ENCODE results near the gene LAMA5. TPM values are rescaled to one million over a fixed set of nuclear protein-coding genes. Genes with fewer than 3 reads are reported as not detected.

LAMA5 gene
- total and polyA plus RNA-seq, 2 of the 8 experiments (the other 6 are each of a cell fraction or from before 2014, with no cell fraction given): 34.4 to 225 TPM

DNA sequence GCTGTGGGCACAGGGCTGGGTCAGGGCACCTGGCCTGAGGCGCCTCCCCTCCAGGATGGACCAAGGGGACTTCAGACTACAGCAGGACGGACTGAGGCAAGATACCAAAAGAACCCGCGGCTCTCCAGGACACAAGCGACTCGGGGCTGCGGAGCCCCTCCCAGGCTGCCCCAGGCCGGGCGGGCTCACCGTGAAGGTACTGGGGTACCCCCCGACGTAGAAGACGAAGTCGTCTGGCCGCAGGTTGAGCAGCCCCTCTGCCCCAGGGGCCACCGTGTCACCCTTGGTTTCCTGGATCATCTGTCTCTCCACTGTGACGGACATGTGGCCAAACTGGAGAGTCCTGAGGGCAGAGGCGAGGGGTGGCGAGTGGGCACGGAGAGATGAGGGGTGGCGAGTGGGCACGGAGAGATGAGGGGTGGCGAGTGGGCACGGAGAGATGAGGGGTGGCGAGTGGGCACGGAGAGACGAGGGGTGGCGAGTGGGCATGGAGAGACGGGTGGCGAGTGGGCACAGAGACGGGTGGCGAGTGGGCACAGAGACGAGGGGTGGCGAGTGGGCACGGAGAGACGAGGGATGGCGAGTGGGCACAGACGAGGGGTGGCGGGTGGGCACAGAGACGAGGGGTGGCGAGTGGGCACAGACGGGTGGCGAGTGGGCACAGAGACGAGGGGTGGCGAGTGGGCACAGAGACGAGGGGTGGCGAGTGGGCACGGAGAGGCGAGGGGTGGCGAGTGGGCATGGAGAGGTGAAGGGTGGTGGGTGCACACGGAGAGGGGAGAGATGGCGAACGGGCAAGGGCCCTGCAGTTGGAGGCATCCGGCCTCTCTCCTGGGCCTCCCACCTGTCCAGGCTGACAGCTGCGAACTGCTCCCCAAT is 53.4 kb downstream of the LAMA5 start:
- Histone ChIP-seq H3K79me2 (ENCODE audit: control insufficient read depth in 1 of 2, insufficient read depth in 2 of 2, low read length in 2 of 2) (no peaks in the 10 kb centered on the region; a peak in 1 of 4 replicates), H3K79me1 (ENCODE audit: low read depth, low read length) (no peaks in the 10 kb centered on the region), H3K9me3 (ENCODE audit: insufficient read depth in 2 of 2, low read depth in 1 of 2, low read length in 1 of 2) (peaks cover 0 to 17% of the 10 kb centered on the region in 2 experiments; a peak in 2 of 4 replicates), H4K91ac (replicated peaks; ENCODE audit: insufficient read length, low read length) (no peak overlapping the region), H3K23ac (ENCODE audit: insufficient read length) (no peak overlapping the region), H2BK12ac (ENCODE audit: low read depth, low read length) (no peak overlapping the region), H2BK5ac (ENCODE audit: low read depth, low read length) (no peak overlapping the region), H3K36me3 (ENCODE audit: control insufficient read depth in 2 of 4, insufficient read depth in 4 of 4, low read length in 3 of 4) (peaks cover 39 to 92% (median 75%) of the 10 kb centered on the region in 4 experiments), H2BK20ac (ENCODE audit: low read length) (no peak overlapping the region), H3K27ac (ENCODE audit: low read depth, low read length) (no peak overlapping the region), H3K4ac (replicated peaks; ENCODE audit: insufficient read length, low read depth, low read length) (no peak overlapping the region), H3K18ac (ENCODE audit: extremely low read depth, low read length) (no peak overlapping the region), H3K23me2 (ENCODE audit: low read depth, low read length) (no peaks in the 10 kb centered on the region), H3K14ac (ENCODE audit: insufficient read length) (no peak overlapping the region), H2AFZ (ENCODE audit: low read length) (no peak overlapping the region), H3K27me3 (replicated peaks in 1 of 4; ENCODE audit: control insufficient read depth in 3 of 4, extremely low read depth in 1 of 4, insufficient read depth in 3 of 4, low read length in 3 of 4) (no peaks in the 10 kb centered on the region), H2BK15ac (ENCODE audit: low read length) (no peak overlapping the region), H4K20me1 (replicated peaks in 1 of 2; ENCODE audit: control insufficient read depth in 1 of 2, insufficient read depth in 2 of 2, low read length in 2 of 2) (peaks cover 0 to 13% of the 10 kb centered on the region in 2 experiments), H3K4me2 (ENCODE audit: insufficient read depth in 1 of 2, low read depth in 2 of 2, low read length in 2 of 2) (no peak overlapping the region), H2BK120ac (replicated peaks; ENCODE audit: low read depth, low read length) (no peak overlapping the region), H4K8ac (ENCODE audit: extremely low read depth, insufficient read depth, low read length) (no peak overlapping the region; the same call in 1 of the 2 replicates), H2AK5ac (ENCODE audit: low read depth, low read length) (no peak overlapping the region), H3K56ac (replicated peaks; ENCODE audit: insufficient read length, low read depth, low read length) (no peak overlapping the region), H3K9ac (replicated peaks in 1 of 4; ENCODE audit: extremely low read depth in 1 of 4, low read depth in 3 of 4, low read length in 3 of 4) (no peak overlapping the region), H3K4me3 (ENCODE audit: extremely low read depth in 1 of 4, insufficient read depth in 2 of 4, low read depth in 3 of 4, low read length in 4 of 4) (no peak overlapping the region), H4K5ac (ENCODE audit: insufficient read length, low read depth, low read length) (no peak overlapping the region), H3K4me1 (replicated peaks in 1 of 4; ENCODE audit: control insufficient read depth in 3 of 4, insufficient read depth in 4 of 4, low read length in 3 of 4) (no peaks in the 10 kb centered on the region)
- POLR2A ChIA-PET (ENCODE audit: partially characterized antibody): interaction anchor here (0.9 to 11.7 kb wide), 7 partner anchors 8 to 74 kb away, joined by 3 to 151 read pairs (median 24); partner anchors contain the start of genes ADRM1 and RPS21
- no peak for DNase-seq (ENCODE audit: low read depth in 1 of 2, low spot score in 2 of 2)
- no peak for FAIRE-seq
- CTCF ChIA-PET (ENCODE audit: partially characterized antibody): interaction anchor here (1.0 to 1.4 kb wide), 5 partner anchors 8 to 56 kb away, joined by 3 to 4 read pairs (median 4); no protein-coding TSS in a partner anchor
- no peak for TF ChIP-seq YY1 (IDR thresholded peaks at IDR 0.05; ENCODE audit: low read depth, low read length)
- TF ChIP-seq POLR2A (IDR thresholded peaks at IDR 0.05; ENCODE audit: control extremely low read depth in 1 of 2, low read depth in 2 of 2, low read length in 2 of 2): no peak
- TF ChIP-seq SIN3A (conservative IDR thresholded peaks at IDR 0.05 in 1 of 2, IDR thresholded peaks at IDR 0.05 in 1 of 2; ENCODE audit: low read depth in 1 of 2, low read length in 2 of 2): no peak
- WGBS, 2 experiments (ENCODE audit: extremely low coverage in 1 of 2, insufficient coverage in 1 of 2, insufficient read length in 1 of 2, insufficient replicate concordance in 2 of 2, low coverage in 1 of 2, low lambda C conversion rate in 2 of 2, missing lambda C conversion rate in 1 of 2): 88% methylated on average over 27 of the region's 55 CpGs; no CpG with 5 or more reads in 1 of the 2 experiments

All from H1 (cell line).